NCI-H82 treated with DMSO at 0.1 percent for 48 hours (cell line): ENCODE data around the gene POLR2C.
"Not testable (repeated sequence)": the region's sequence is repeated elsewhere in the genome, so short reads cannot be mapped to it uniquely, and the experiment has no call there.

Source experiments
- DNase-seq: peaks from one replicate; lab custom pipeline; 2025; ENCODE audit not compliant: unreplicated experiment; lab: John Stamatoyannopoulos, UW

The POLR2C gene

GRCh38 chr16:57478396-57479204 is 16.1 kb downstream of the POLR2C start:
- DNase-seq, result no peak

- DNase-seq, result no peak
Observed at GRCh38 chr16:57479205-57479975, 16.9 kb downstream of the POLR2C start.

DNA sequence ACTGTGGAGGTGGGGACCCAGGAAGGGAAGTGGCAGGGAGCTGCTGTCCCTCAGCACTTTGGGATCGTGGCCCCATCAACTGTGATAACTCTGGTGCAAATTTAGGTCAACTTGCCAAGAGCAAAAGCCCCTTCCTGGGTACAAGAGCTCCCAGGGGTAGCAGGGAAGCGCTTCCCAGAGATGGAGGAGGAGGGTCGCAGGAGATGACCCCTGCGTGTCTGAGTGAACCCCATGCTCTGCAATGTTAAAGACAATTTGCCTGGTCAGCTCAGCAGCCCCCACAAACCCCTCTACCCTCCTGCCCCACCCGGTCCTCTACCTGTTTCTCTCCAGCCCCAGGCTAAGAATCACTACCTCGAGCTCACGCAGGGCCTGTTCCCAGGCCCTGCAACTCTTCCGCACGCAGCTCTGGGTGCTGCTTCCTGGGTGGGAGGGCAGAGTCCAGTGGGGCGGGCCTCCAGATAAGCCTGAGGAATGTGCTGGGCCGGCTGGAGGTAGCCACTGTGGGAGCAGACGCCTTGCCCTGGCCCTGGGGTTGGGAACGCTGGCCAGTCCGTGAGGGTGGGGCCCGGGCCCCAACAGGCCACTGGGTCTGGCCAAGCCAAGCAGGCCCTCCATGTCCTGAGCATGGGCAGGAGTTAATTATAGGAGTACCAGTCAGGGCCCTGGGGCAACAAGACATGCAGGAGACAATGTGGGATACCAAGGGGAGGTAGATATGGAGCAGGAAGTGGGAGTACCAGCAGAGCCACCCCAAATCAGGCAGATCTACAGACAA is 17.7 kb downstream of the POLR2C start:
- DNase-seq, result no peak

- no peak for DNase-seq
Observed at GRCh38 chr16:57480754-57481230, 18.3 kb downstream of the POLR2C start.

DNA sequence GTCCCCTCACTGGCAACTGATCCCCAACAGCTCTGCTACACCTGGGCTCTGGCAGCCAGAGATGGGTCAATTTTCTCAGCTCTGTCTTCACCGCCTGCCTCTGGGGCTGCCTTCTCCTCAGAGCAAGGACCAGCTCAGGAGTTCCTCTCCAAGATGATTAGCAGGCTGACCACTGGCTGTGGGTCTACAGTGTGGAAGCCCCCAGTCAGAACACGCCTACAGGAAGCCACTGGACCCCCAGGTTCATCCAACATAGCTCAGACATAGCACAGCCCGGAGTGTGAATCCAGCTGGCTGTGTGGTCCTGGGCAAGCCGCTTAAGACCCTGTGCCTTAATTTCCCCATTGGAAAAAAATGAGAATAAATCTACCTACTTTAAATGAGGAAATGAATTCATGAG is 18.9 kb downstream of the POLR2C start:
- no peak for DNase-seq

DNA sequence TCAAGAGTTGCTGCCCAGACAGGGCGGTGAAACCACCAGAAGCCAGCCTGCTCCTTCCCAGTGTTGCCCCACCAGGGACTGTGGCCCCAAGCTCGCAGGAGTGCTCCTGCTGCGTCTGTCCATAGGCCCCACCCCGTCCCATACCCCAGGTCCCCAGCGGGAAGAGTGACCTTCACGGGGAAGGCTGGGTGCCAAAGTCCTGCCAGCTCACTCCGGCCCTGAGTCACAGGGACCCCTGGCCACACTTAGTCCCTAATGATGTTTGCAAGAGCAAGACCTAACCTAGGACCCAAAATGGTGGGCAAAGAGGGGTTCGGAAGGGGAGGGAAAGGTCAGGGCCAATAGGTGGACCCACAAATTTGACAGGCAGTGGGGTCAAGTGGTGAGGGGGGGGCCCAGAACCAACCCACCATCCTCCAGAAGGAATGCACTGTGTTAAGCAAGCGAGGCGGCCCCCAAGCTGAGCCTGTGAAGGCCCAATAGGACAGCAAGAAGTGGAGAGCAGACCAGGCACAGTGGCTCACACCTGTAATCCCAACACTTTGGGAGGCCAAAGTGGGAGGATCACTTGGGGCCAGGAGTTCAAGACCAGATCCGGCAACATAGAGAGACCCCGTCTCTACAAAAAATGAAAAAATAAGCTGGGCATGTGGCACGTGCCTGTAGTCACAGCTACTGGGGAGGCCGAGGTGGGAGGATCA is 20.5 kb downstream of the POLR2C start:
- DNase-seq, result no peak

DNA sequence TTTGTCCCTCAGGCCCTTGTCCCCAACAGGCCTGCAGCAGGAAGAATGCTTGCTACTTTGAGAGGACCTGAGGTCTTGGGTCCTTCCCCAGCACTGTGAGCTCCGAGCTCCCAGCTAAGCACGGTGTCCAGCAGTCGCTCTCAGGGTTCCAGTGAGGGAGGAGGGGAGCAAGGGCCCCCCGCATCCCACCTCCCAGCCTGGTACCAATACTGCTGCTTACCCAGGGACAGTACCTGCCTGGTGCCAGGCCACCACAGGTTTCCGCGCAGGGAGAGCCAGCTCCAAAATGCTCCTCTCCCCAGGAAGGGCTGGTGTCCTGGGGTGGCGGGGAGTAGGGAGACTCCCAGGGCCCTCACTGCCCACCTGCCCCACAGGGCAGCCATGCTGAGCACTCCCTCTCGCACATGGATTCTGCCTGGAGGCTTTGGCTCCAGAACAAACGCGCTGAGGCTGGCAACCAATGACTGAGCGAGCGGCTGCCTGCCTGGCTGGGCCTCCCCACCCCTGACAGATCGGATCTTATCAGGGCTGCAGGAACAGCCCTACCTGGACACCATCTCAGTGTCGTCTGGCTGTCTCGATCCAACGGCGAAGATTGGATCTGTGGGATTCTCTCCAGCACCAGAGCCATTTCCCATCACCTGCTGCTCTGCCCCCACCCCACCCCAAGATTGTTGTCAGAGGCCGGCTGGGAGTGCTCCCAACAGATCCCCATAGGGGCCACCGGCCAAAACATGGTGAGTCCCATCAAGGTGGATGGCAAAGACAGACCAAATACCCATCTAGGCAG is 21.4 kb downstream of the POLR2C start:
- no peak for DNase-seq

DNA sequence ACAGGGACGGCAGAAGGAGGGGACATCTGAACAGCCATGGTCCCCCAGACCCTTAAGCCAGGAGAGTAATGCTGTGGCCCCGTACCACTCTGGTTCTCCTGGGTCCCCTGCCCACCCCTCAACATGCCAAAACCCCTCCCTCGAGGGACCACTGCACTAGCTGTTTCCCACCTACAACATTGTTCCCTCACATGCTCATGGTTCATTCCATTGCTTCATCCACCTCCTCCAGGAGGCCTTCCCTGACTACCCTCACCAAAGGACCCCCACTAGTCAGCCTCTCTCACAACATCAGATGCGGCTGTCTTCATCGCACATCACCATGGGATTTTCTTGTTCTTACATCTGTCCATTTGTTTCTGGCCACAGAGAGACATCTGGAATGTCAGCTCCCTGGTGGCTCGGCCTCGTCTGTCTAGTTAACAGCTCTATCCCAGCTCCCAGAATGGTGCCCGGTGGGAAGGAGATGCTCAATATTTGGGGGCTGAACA is 22.1 kb downstream of the POLR2C start:
- DNase-seq, result no peak

DNA sequence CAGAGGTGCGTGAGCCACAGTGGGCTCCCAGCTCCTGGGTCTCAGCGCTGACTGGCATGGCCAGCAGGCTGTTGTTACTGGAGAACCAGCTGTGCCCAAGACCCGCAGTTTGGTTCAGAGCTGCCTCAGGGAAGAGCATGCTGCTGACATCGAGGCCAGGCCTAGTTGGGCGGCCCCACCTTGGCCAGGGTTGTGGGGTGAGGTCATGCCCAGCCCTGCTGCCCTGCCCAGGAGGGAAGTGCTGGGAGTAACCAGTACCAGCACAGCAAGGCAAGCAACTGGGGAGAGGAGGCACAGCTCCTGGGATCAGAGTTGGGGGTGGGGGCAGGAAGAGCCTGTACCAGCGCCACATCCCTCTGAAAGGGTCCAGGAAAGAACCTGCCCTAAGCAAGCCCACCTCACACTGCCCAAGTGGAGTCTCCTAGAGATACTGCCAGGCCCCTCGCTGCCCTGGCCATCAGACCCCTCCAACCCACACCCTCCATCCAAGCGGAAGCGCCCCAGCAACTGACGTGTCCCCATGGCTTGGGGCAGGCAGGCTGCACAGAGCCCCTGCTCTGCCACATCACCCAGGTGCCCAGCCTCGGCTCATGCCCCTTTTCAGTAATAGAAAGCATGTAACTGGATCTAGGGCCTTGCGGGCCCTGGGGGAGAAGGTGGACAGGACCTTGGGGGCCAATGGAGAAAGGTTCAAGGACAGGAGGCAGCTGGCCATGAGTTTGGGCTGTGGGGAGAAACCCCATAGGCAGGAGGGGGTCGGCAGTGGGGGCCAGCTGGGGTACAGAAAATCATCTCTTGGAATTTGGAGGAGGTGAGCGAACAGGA is 22.8 kb downstream of the POLR2C start:
- DNase-seq, result no peak

DNA sequence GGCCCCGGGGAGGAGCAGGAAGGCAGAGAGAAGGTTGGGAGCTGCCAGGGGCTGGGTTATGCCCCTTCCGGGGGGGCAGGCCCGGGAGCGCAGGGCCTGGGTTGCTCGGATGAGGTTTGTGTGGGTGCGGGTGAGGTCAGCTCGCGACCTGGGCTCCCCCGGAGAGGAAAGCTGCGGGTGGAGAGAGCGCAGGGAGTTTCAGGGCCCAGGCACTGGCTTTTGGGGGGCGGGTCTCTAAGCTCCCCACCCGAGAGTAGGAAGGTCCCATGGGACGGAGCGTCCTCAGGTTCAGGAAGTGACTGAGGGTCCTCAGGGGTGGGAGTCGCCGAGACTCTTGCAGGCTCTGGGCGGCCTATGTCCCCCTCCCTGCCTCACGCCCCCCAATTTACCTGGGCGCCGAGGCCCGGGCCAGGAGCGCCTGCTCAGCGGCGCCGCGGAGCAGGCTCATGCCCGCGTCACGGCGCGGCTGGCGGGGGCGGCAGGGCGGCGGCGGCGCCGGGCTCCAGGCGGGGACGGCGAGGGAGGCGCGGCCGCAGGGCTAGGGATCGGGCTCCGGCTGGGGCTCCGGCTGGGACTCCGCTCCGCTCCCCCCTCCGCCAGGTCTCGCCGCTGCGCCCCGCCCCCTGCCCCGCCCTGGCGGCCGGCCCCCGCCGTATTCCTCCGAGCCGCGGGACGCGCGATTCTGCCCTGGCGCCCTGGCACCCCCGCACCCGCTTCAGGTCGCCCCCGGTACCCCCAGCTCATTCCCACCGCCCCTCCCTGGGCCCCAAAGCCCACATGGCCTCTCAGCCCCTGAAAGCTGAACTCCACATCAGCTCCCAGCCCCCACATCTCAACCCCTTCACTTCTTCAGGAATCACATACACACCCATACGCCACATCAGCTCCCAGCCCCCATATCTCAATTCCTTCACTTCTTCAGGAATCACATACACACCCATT is 23.7 kb downstream of the POLR2C start, which contains the start of gene DOK4:
DOK4 (minus strand) TSS at position 578 of the 942 bp plus-strand sequence. CDS start 6,986 bp downstream, outside the sequence.
- DNase-seq, result no peak

DNA sequence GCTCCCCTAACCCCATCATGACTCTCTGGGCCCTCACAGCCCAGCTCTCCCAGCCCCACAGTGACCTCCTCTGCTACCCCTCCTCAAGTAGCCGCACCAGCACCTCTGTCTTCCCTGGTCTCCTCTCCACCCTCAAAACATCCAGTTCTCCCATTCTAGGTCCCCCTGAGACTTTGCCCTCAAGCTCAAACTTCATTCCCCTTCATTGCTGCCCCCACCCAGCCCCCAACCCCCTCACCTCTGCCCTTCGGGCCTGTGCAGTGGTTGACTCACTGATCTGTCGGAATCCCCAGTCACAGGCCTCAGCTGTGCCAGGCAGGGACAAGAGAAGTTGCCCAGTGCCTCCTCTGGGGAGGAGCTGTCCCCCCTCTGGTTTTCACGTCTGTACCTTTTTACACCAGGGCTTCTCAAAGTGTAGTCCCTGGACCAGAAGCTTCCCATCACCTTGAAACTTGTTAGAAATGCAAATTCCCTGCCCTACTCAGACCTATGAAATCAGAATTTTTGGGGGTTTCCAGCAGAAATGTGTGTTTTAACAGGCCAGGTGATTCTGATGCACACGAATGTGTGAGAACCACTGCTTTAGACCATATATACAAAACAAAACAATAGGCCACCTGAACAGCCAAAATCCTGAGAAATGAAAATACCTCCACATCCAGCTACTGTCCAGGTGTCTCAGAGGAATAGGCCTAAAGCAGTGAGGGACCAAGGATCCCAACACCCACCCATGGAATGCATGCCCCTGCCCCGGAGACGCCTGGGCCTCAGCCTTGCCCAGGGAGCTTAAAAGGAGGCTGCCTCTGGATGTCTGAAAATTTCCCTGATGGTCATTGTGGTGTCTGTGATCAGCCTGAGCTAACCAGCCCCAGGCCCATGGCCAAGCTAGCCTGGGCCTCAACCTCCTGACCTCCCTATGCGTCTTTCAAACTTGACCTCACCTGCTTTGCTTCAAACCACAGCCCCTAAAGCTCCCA is 24.7 kb downstream of the POLR2C start:
- DNase-seq, result no peak

DNA sequence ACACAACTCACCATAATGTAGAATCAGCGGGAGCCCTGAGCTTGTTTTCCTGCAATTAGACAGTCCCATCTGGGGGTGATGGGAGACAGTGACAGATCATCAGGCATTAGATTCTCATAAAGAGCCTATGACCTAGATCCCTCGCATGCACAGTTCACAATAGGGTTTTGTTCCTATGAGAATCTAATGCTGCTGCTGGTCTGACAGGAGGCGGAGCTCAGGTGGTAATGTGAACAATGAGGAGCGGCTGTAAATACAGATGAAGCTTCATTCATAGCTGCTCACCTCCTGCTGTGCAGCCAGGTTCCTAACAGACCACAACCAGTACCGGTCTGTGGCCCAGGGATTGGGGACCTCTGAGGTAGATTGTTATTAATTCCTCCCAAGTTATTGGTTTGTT is 26.8 kb downstream of the POLR2C start:
- DNase-seq, result no peak

GRCh38 chr16:57493767-57494166 is 31.3 kb downstream of the POLR2C start:
- DNase-seq, result no peak

DNA sequence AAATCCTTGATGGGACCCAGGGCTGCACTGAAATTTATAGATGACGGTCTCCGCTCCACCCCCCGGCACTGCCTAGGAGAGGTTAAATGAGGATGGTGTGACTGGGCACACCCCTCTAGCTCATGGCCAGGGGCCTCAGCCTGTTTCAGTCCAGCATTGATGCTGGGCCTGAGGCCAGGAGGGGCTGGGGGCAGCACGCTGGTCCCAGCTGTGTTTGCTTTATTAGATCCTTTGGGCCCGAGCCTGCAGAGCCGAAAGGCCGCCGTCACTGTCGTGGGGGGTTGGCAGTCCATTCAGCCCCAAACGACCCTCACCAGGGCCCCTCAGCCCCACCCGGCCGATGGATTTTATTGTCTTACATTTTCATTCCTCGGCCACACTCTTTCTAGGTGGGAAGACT is 34.6 kb downstream of the POLR2C start:
- no peak for DNase-seq

- no peak for DNase-seq
Observed at GRCh38 chr16:57498031-57498430, 35.6 kb downstream of the POLR2C start.

DNA sequence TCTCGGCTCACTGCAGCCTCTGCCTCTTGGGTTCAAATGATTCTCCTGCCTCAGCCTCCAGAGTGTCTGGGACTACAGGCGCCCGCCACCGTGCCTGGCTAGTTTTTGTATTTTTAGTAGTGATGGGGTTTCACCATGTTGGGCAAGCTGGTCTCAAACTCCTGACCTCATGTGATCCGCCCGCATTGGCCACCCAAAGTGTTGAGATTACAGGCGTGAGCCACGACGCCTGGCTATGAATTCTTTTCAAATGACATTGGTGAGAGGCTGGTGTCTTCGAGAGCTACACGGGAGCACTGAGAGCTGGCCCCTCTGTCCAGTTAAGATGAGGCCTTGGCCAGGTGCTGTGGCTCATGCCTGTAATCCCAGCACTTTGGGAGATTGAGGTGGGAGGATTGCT is 37.5 kb downstream of the POLR2C start:
- not testable (repeated sequence) for DNase-seq
